DOHH2 (cell line): ENCODE measurements around the gene USH2A.

ENCODE experiments used
- CTCF ChIP-seq: fragments of 200-600 bp; sonication (generic); IDR thresholded peaks from one replicate; pipeline ENCODE4 v1.5.1; 2014; ENCODE audit warnings: antibody characterized with exemption, mild to moderate bottlenecking, low read depth, low read length; ENCODE audit not compliant: poor library complexity, severe bottlenecking
- EZH2phosphoT487 ChIP-seq: fragments of 200-600 bp; sonication (generic); IDR thresholded peaks from 2 replicates; pipeline ENCODE4 v1.6.1; 2017; ENCODE audit warnings: borderline replicate concordance, mild to moderate bottlenecking, antibody characterized with exemption, low read length, moderate library complexity, mixed read lengths

GRCh38 chr1:216183007-216183406 lies 240.2 kb downstream of the USH2A start:
- TF ChIP-seq CTCF (no peak), EZH2phosphoT487 (no peak)
